NCI-H2227 treated with DMSO at 0.1 percent for 48 hours (cell line): ENCODE measurements around the gene MYRF.

Source experiments
- DNase-seq: peaks from one replicate; lab custom pipeline; 2025; lab: John Stamatoyannopoulos, UW

Gene MYRF

DNA sequence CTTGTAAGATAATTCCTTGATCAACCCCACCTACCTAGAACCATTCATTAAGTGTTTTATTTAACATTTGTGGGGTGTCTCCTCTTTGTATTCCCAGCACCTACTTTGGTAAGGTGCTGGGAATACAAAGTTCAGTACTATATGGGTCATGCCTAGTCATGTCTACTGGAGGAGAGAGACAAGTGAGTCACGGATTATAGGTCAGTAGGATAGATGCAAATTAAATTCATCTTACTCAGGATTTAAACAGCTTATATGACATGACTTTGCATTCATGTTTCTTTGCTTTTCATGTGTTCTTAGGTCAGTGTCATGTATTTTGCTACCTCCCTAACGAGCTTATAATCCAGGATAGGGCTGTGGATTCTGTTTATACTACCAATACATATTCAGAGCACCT, 67.7 kb downstream of the MYRF start:
- no peak for DNase-seq

DNA sequence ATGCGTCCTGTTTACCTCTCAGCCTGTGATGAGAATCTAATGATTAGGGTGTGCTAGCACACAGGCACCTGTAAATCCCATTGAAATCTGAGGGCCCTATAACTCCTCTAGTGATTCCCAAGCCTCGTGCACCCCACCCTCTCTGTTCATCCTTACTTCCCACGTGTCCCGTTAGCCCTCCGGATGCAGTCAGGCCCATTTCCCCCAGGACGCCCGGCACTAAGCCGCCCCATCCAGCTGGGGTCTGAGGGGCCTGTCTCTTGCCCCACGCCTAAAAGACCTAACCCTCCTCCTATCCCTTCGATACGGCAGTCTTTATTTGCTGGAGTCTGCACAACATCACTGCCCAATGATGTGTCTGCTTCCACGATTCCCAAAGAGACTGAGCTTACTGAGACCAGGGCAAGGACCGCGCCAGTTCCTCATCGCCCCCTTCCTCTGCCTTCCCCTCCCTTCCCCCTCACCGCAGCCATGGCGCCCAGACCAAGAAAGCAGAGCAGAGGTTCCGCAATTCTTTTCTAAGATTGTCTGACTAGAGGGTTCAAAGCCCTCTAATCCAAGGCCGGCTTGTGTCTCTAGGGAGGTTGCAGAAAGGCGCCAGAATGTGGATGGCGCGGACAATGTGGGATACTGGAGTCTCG, 74.6 kb downstream of the MYRF start:
- DNase-seq: peak; percentile 74

DNA sequence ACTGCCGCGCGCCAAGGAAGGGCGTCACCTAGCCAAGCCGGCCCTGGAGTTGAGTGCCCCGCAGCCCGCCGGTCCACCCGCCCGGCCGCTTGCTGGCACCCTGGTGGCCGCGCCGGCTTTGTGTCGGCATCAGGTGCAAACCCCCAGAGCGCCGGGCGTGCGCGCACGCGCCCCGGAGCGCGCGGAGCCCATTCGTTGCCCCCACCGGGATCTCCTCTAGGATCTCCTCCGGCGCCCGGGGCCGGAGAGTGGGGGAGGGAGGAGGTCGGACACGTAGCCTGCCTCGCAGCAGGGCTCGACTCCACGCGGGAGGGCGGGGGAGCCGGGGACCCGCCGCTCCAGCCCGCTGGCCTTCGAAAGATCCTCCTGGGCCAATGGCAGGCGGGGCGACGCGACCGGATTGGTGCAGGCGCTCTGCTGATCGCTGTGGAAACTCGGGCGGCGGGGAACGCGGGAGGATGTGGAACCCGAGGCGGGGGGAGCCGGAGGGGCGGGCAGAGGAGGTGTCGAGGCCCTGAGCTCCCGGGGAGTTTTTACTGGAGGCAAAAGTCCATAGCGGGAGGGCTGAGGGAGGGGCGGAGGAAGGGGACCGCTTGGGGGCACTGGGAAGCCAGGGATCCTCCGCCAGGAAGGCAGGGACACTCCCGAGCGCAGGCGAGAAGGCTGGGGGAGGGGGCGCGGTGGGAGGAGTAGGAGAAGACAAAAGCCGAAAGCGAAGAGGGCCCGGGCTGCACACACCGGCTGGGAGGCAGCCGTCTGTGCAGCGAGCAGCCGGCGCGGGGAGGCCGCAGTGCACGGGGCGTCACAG, 75.3 kb downstream of the MYRF start, which contains the start of gene FADS2:
TSS of gene FADS2 (plus strand) at position 730 of the 808 bp plus-strand sequence. CDS start 91 bp downstream, outside the sequence.
- DNase-seq: peak; percentile 94

DNA sequence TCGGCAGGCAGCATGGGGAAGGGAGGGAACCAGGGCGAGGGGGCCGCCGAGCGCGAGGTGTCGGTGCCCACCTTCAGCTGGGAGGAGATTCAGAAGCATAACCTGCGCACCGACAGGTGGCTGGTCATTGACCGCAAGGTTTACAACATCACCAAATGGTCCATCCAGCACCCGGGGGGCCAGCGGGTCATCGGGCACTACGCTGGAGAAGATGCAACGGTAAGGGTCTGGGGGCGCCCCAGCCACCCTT, 75.9 kb downstream of the MYRF start:
- DNase-seq: no peak

GRCh38 chr11:61828629-61829407, 76.4 kb downstream of the MYRF start:
- peak; percentile 17 for DNase-seq

GRCh38 chr11:61829806-61830205, 77.4 kb downstream of the MYRF start:
- no peak for DNase-seq

DNA sequence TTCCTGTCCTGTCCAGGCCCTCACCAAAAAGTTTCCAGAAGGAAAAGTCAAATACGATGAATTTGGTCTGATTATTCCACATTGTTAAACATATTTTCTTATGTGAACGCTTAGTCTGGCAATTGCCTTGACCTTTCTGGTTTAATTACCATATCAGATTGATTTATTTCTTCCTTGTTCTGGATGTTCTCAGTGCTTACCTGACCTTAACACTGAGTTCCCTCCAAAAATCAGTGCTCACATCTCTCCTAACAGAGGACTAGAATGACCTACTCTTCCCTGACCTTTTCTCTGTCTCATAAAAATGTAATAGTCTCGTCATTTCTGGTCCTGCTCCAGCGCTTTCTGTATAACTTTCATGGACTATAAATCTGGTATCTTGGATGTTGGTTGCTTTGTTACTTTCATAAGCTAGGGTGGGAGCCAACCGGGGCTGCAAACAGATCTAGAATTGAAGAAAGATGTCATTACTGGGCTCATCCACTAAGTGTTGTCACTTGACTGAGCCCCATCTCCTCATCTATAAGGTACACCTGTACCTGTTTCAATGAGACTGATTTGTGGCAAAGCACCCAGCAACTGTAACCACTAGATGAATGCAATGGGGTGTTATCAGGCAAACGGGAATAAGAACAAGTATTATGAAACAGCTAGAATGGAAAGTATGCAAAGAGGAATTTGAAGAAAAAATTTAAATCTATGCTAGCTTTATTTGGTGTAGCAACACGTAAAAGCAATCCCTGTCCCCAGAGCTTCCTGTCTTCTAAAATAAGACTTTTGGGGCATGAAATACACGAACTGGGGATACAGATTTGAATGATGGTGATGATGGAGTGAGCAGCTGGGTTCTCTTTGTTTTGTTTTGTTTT, 78.0 kb downstream of the MYRF start:
- DNase-seq: no peak

- no peak for DNase-seq
Observed at GRCh38 chr11:61832207-61832606, 79.8 kb downstream of the MYRF start.

DNA sequence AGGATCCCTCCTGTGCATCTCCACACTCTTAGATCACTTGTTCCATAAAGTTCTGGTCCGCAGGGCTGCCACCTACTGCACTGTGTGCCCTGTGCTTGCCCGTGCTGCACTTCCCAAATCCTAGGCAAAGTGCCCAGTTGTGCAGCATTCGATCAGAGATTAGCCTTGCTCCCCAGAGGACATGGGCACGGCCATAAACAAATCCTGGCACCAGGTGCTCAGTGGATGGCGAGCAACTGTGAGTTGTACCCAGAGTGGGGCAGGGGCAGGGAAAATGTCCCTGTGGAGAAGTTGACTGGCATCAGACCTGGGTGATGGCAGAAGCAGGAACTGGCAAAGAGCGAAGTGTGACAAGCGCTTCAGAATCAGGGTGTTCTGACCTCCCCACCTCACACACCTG, 80.3 kb downstream of the MYRF start:
- no peak for DNase-seq

GRCh38 chr11:61833471-61833870, 81.0 kb downstream of the MYRF start:
- DNase-seq: no peak

GRCh38 chr11:61833926-61834277, 81.5 kb downstream of the MYRF start:
- DNase-seq: no peak

DNA sequence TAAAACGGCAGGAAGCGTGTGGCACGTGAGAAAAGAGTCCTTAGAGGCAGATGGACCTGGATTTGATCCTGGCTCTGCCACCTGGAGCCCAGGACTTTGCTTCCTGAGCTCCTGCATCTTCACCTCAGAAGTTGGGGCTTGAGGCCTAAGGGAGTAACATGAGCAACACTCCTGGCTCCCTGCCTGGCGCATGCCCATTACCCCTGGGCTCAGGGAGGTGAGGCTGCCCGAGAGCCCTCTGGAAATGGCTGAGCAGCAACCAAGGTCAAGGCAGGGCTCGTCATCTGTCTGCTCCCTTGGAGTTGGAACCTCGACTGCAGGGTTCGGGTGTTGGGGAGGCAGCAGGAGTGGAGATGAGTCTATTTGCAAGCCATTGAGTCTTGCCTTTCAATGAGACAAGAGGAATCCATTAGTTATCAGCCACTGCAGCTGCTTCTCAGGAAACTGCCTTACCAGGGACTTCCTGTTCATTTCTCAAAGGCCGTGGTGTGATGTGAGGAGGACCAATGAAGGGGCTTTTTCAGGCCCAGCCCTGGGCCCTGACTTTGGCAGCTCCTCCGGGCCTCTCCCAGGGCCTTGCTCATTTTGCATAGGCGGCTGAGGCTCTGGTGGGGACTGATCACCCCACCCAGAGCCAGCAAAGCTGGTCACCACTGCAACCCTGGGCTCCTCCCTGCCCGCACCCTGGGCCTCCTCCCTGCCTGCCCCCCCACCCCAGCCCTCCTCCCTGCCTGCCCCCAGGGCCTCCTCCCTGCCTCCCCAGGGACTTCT, 82.0 kb downstream of the MYRF start:
- DNase-seq: no peak

DNA sequence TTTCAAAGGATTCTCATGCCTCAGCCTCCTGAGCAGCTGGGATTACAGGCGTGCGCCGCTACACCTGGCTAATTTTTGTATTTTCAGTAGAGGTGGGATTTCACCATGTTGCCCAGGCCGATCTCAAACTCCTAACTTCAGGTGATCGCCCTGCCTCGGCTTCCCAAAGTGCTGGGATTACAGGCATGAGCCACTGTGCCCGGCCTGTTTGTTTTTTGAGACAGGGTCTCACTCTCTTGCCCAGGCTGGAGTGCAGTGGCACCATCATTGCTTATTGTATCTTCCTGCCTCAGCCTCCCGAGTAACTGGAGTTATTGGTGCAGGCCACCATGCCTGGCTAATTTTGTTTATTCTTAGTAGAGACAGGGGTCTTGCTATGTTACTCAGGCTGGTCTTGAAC, 83.8 kb downstream of the MYRF start:
- no peak for DNase-seq

GRCh38 chr11:61837411-61838005, 85.1 kb downstream of the MYRF start:
- DNase-seq: no peak
